GM12878 (cell line): ENCODE results near the gene NCKAP5L. TPM values are rescaled to one million over a fixed set of nuclear protein-coding genes. Genes with fewer than 3 reads are reported as not detected.

ENCODE experiments used
- EP300 ChIP-seq, 2 experiments: fragments of 150-350 bp in 1 of 2; IDR thresholded peaks; 2 replicates each; pipeline ENCODE4 v1.6.1; 2011 to 2012; ENCODE audit warnings: low read depth in 2 of 2, low read length in 2 of 2, borderline replicate concordance in 1 of 2, improper control_type of control experiment in 1 of 2, inconsistent platforms in 1 of 2; ENCODE audit not compliant: control insufficient read depth in 1 of 2
- MYB ChIP-seq: fragments of 150-350 bp; IDR thresholded peaks from 2 replicates; pipeline ENCODE4 v1.6.1; 2014; ENCODE audit warnings: mild to moderate bottlenecking, low read depth, low read length, borderline replicate concordance
- NBN ChIP-seq: fragments of 450-650 bp; IDR thresholded peaks from 2 replicates; pipeline ENCODE4 v1.6.1; 2016
- NFIC ChIP-seq: IDR thresholded peaks from 2 replicates; pipeline ENCODE4 v1.6.1; 2012; ENCODE audit warnings: low read depth, mild to moderate bottlenecking, inconsistent platforms, low read length, moderate library complexity
- POLR2AphosphoS2 ChIP-seq: IDR thresholded peaks from 2 replicates; pipeline ENCODE4 v1.6.1; 2011; ENCODE audit warnings: low read depth, mild to moderate bottlenecking, low read length, improper control_type of control experiment, moderate library complexity
- POLR2AphosphoS5 ChIP-seq: IDR thresholded peaks from 2 replicates; pipeline ENCODE4 v1.6.1; 2011; ENCODE audit warnings: mild to moderate bottlenecking, low read length, inconsistent platforms
- SPI1 ChIP-seq: IDR thresholded peaks from 2 replicates; pipeline ENCODE4 v1.6.1; 2011; ENCODE audit warnings: low read depth, mild to moderate bottlenecking, low read length, moderate library complexity, borderline replicate concordance; ENCODE audit not compliant: insufficient read depth
- STAT3 ChIP-seq: IDR thresholded peaks from 2 replicates; pipeline ENCODE4 v1.6.1; 2011; ENCODE audit warnings: low read depth, low read length, improper control_type of control experiment
- TARDBP ChIP-seq: IDR thresholded peaks from 2 replicates; pipeline ENCODE4 v1.6.1; 2016; ENCODE audit warnings: borderline replicate concordance
- TCF3 ChIP-seq: IDR thresholded peaks from 2 replicates; pipeline ENCODE4 v1.6.1; 2012; ENCODE audit warnings: low read depth, mild to moderate bottlenecking, low read length, borderline replicate concordance; ENCODE audit not compliant: insufficient read depth
- TCF7 ChIP-seq: IDR thresholded peaks from 2 replicates; pipeline ENCODE4 v1.6.1; 2014; ENCODE audit warnings: antibody characterized with exemption, borderline replicate concordance
- WRNIP1 ChIP-seq: IDR thresholded peaks from 2 replicates; pipeline ENCODE4 v1.6.1; 2011; ENCODE audit warnings: low read depth, low read length, improper control_type of control experiment, borderline replicate concordance
- polyA plus RNA-seq, 11 experiments: library from polyadenylated mRNA; depleted of rRNA in 4 of 11; unstranded in 6 of 11; stranded (reverse) in 5 of 11; fragments of >200 nt; fragmentation: Nextera tagmentation in 4 of 11; fragmentation: Illumina TruSeq in 1 of 11; extraction: Ambion mirVana in 4 of 11; extraction: Trizol in 1 of 11; gene quantifications; 1 replicate in 1 of 11; 2 replicates in 10 of 11; pipeline versions ENCODE4 v1.2.1 to v1.2.3, GENCODE V29; 2011 to 2016; ENCODE audit warnings: inconsistent platforms in 2 of 11, missing spikeins in 2 of 11, low read depth in 1 of 11
- total RNA-seq, 4 experiments: library from RNA; depleted of rRNA in 3 of 4; stranded (reverse); fragments of >200 nt in 3 of 4; fragmentation: Illumina TruSeq in 1 of 4; extraction: Trizol in 1 of 4; gene quantifications; 2 replicates each; pipeline versions ENCODE4 v1.2.1 to v1.2.3, GENCODE V29; 2013 to 2021
- TF ChIP-seq, protein P1 (sequence below): IDR thresholded peaks from 2 replicates; pipeline ENCODE4 v1.6.1; 2012; ENCODE audit warnings: low read depth, low read length, improper control_type of control experiment
- TF ChIP-seq, protein P2 (sequence below): fragments of 450-650 bp; IDR thresholded peaks from 2 replicates; pipeline ENCODE4 v1.6.1; 2017; ENCODE audit warnings: antibody characterized with exemption, mild to moderate bottlenecking, moderate library complexity
- TF ChIP-seq, protein P3 (sequence below): fragments of 450-650 bp; IDR thresholded peaks from 2 replicates; pipeline ENCODE4 v1.6.1; 2017; ENCODE audit warnings: mild to moderate bottlenecking
- TF ChIP-seq, protein P4 (sequence below), 3 experiments: IDR thresholded peaks in 2 of 3; conservative IDR thresholded peaks in 1 of 3; 2 replicates each; pipeline ENCODE4 v1.5.1; 2011; ENCODE audit warnings: low read depth in 3 of 3, low read length in 3 of 3, mild to moderate bottlenecking in 3 of 3, control low read depth in 2 of 3, moderate library complexity in 2 of 3, inconsistent platforms in 1 of 3, mixed read lengths in 1 of 3; ENCODE audit not compliant: control insufficient read depth in 2 of 3, insufficient read depth in 1 of 3; ENCODE audit errors: extremely low read depth in 1 of 3
- TF ChIP-seq, protein P5 (sequence below): fragments of 150-350 bp; IDR thresholded peaks from 2 replicates; pipeline ENCODE4 v1.6.1; 2016; ENCODE audit warnings: low read depth, low read length

NCKAP5L gene
- total and polyA plus RNA-seq, 10 of the 15 experiments (the other 5 are each of a cell fraction or from before 2014, with no cell fraction given), result 0.03 to 15.8 (median 4.4) TPM

DNA sequence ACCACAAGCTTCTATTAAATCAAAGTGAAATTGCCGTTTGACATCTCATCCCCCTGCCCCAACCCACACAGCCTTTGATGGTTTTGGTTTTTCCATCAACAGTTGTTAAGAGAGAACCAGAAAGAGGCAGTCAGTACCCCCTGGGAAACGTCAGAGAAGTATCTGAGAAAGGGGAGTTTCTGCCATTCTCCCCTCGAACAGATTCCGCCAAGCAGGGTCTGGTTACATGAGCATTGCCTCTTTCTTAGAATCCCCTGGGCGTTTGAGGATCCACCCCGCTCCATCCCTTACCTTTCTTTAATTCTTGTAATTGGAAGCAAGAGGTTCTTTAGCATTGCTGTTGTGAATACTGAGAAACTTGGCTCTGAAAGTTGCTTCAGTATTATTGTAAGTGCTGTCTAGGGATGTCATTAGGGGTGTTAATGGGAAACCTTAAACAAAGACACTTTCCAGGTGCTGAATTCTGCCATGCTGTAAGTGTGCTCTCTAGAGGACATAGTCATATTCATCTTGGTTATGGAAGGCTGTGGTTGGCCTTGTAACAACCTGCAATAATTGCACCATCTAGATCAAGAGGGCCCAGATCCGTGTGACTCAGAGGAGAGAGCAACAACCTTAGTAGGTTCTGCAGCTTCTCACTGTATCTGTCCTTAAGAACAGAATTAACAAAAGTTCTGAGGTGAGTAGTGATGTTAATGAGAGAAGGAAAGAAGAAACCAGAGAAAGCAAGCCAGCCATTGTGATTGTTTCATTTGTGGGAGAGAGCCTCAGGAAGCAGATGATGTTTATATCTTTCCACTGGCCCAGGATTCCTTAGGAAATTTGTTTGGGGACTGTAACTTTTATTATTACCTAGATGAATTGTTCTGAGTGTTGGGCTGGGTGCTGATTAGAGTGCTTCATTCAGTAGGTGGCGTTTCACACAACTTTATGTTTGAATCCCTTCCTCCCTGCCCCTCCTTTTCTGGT, 77.9 kb downstream of the NCKAP5L start (continued):
- TF ChIP-seq, protein P1, sequence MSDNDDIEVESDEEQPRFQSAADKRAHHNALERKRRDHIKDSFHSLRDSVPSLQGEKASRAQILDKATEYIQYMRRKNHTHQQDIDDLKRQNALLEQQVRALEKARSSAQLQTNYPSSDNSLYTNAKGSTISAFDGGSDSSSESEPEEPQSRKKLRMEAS, result no peak
- TF ChIP-seq, protein P2, sequence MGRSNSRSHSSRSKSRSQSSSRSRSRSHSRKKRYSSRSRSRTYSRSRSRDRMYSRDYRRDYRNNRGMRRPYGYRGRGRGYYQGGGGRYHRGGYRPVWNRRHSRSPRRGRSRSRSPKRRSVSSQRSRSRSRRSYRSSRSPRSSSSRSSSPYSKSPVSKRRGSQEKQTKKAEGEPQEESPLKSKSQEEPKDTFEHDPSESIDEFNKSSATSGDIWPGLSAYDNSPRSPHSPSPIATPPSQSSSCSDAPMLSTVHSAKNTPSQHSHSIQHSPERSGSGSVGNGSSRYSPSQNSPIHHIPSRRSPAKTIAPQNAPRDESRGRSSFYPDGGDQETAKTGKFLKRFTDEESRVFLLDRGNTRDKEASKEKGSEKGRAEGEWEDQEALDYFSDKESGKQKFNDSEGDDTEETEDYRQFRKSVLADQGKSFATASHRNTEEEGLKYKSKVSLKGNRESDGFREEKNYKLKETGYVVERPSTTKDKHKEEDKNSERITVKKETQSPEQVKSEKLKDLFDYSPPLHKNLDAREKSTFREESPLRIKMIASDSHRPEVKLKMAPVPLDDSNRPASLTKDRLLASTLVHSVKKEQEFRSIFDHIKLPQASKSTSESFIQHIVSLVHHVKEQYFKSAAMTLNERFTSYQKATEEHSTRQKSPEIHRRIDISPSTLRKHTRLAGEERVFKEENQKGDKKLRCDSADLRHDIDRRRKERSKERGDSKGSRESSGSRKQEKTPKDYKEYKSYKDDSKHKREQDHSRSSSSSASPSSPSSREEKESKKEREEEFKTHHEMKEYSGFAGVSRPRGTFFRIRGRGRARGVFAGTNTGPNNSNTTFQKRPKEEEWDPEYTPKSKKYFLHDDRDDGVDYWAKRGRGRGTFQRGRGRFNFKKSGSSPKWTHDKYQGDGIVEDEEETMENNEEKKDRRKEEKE, result no peak
- TF ChIP-seq EP300 (IDR thresholded peaks at IDR 0.05; ENCODE audit: borderline replicate concordance in 1 of 2, control insufficient read depth in 1 of 2, low read depth in 2 of 2, low read length in 2 of 2) (peak in 1 of 2 experiments; percentile 31; a peak in 2 of 4 replicates), TARDBP (no peak), POLR2AphosphoS5 (no peak; the same call in 1 of the 2 replicates), STAT3 (no peak), MYB (no peak), NBN (peak; percentile 53; the same call in 1 of the 2 replicates), WRNIP1 (no peak), SPI1 (no peak), NFIC (0 out of 2 replicates have a peak, but pooled peaks have one; percentile 16), POLR2AphosphoS2 (no peak), TCF7 (no peak), TCF3 (no peak)
- TF ChIP-seq, protein P3, sequence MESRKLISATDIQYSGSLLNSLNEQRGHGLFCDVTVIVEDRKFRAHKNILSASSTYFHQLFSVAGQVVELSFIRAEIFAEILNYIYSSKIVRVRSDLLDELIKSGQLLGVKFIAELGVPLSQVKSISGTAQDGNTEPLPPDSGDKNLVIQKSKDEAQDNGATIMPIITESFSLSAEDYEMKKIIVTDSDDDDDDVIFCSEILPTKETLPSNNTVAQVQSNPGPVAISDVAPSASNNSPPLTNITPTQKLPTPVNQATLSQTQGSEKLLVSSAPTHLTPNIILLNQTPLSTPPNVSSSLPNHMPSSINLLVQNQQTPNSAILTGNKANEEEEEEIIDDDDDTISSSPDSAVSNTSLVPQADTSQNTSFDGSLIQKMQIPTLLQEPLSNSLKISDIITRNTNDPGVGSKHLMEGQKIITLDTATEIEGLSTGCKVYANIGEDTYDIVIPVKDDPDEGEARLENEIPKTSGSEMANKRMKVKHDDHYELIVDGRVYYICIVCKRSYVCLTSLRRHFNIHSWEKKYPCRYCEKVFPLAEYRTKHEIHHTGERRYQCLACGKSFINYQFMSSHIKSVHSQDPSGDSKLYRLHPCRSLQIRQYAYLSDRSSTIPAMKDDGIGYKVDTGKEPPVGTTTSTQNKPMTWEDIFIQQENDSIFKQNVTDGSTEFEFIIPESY, result no peak
- TF ChIP-seq, protein P4, sequence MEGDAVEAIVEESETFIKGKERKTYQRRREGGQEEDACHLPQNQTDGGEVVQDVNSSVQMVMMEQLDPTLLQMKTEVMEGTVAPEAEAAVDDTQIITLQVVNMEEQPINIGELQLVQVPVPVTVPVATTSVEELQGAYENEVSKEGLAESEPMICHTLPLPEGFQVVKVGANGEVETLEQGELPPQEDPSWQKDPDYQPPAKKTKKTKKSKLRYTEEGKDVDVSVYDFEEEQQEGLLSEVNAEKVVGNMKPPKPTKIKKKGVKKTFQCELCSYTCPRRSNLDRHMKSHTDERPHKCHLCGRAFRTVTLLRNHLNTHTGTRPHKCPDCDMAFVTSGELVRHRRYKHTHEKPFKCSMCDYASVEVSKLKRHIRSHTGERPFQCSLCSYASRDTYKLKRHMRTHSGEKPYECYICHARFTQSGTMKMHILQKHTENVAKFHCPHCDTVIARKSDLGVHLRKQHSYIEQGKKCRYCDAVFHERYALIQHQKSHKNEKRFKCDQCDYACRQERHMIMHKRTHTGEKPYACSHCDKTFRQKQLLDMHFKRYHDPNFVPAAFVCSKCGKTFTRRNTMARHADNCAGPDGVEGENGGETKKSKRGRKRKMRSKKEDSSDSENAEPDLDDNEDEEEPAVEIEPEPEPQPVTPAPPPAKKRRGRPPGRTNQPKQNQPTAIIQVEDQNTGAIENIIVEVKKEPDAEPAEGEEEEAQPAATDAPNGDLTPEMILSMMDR (IDR thresholded peaks at IDR 0.05 in 2 of 3, conservative IDR thresholded peaks at IDR 0.05 in 1 of 3; ENCODE audit: control insufficient read depth in 2 of 3, extremely low read depth in 1 of 3, insufficient read depth in 1 of 3, low read depth in 3 of 3, low read length in 3 of 3), result peak in 2 of 3 experiments; percentile 6 to 29; a peak in 2 of 6 replicates
- TF ChIP-seq, protein P5, sequence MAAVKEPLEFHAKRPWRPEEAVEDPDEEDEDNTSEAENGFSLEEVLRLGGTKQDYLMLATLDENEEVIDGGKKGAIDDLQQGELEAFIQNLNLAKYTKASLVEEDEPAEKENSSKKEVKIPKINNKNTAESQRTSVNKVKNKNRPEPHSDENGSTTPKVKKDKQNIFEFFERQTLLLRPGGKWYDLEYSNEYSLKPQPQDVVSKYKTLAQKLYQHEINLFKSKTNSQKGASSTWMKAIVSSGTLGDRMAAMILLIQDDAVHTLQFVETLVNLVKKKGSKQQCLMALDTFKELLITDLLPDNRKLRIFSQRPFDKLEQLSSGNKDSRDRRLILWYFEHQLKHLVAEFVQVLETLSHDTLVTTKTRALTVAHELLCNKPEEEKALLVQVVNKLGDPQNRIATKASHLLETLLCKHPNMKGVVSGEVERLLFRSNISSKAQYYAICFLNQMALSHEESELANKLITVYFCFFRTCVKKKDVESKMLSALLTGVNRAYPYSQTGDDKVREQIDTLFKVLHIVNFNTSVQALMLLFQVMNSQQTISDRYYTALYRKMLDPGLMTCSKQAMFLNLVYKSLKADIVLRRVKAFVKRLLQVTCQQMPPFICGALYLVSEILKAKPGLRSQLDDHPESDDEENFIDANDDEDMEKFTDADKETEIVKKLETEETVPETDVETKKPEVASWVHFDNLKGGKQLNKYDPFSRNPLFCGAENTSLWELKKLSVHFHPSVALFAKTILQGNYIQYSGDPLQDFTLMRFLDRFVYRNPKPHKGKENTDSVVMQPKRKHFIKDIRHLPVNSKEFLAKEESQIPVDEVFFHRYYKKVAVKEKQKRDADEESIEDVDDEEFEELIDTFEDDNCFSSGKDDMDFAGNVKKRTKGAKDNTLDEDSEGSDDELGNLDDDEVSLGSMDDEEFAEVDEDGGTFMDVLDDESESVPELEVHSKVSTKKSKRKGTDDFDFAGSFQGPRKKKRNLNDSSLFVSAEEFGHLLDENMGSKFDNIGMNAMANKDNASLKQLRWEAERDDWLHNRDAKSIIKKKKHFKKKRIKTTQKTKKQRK, result no peak
